ENCODE data around the gene GPX7.

- TF ChIP-seq POLR2A (IDR thresholded peaks at IDR 0.05; ENCODE audit: low read depth, low read length): no peak
- no peak for TF ChIP-seq CTCF (conservative IDR thresholded peaks at IDR 0.05; ENCODE audit: low read depth, low read length)
- TF ChIP-seq SMC3 (IDR thresholded peaks at IDR 0.05; ENCODE audit: low read depth, low read length): no peak
- TF ChIP-seq MXI1 (IDR thresholded peaks at IDR 0.05; ENCODE audit: borderline replicate concordance, low read depth, low read length): no peak
- TF ChIP-seq FOS (IDR thresholded peaks at IDR 0.05; ENCODE audit: low read depth, low read length): no peak
These were observed 13.4 kb downstream of the GPX7 start for GRCh38 chr1:52615489-52616042.
